Measurements from ENCODE around the gene RET.

The RET gene

DNA sequence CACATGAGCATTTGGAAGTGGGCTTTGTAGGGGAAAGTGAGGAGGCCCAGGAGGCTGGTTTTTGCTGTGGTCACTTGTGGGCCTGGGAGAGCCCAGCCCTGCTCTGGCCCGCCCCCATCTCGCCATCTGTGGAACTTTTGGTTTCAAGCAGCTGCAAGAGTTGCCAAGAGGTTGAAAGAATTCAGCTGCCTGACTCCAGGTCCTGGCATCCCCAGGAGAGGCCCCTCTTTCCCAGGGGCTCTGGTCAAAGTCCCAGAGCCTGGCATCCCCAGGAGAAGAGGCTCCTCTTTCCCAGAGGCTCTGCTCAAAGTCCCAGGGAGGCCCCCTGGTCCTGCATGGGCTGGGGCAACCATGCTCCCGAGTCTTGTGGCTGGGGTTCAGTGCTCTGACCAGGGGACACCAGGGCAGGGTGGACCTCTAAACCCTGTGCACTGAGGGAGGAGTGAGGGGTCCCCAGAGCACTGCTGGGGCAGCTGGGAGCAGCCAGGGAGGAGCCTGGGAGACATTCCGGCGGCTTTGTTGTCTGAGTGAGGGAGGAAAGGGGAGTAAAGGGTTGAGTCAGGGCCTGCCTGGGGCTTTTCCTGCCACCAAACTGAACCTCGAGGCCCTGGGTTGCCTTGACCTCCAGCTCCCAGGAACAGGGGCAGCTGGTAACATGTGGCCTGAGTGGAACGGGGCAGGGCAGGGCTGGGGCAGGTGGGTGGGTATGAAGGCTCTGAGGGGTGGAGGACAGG is 33.6 kb downstream of the RET start:
- DNase-seq: no peak

DNA sequence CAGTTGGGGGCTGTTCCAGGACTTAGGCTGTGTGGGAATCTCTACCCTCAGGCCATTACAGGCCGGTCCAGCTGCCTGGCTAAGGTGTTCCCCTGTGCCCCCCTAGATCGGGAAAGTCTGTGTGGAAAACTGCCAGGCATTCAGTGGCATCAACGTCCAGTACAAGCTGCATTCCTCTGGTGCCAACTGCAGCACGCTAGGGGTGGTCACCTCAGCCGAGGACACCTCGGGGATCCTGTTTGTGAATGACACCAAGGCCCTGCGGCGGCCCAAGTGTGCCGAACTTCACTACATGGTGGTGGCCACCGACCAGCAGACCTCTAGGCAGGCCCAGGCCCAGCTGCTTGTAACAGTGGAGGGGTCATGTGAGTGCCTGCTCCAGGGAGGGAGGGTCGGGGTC is 34.2 kb downstream of the RET start:
- DNase-seq: no peak

DNA sequence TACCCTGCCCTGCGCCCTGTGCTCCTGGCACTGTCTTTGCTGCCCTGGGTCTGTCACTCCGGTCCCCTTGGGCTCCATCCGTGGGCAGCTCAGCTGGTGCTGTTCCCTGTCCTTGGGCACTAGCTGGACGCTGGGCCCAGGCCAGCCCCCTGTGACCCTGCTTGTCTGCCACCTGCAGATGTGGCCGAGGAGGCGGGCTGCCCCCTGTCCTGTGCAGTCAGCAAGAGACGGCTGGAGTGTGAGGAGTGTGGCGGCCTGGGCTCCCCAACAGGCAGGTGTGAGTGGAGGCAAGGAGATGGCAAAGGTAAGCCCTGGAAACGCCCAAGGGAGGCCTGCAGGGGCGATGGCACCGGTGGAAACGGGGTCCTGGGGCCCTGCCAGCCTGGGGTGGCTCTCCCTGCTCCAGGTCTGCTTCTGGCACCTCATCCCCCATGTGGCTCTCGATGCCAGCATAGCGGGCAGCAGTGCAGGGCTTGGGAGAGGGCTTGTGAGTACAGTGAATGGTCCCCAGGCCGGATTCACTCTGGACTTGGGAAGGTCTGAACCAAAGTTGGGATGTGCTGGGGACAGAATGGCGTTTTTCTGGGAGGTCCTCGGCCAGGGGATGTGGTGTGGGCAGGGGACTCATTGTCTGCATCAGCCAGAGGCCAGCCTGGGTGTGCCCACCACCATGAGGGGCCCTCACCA is 35.2 kb downstream of the RET start:
- DNase-seq: no peak

DNA sequence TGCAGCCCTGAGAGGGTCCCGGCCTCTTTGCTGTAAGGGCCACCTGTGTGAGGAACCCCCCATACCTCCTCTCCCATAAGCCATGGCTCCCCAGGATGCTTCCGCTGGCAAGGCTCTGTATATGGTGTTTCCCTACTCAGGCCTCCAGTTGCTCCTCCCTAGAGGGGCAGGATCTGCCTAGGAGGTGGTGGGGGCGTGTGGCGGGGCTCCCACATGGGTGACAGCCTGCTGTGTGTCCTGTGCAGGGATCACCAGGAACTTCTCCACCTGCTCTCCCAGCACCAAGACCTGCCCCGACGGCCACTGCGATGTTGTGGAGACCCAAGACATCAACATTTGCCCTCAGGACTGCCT is 35.7 kb downstream of the RET start:
- no peak for DNase-seq

DNA sequence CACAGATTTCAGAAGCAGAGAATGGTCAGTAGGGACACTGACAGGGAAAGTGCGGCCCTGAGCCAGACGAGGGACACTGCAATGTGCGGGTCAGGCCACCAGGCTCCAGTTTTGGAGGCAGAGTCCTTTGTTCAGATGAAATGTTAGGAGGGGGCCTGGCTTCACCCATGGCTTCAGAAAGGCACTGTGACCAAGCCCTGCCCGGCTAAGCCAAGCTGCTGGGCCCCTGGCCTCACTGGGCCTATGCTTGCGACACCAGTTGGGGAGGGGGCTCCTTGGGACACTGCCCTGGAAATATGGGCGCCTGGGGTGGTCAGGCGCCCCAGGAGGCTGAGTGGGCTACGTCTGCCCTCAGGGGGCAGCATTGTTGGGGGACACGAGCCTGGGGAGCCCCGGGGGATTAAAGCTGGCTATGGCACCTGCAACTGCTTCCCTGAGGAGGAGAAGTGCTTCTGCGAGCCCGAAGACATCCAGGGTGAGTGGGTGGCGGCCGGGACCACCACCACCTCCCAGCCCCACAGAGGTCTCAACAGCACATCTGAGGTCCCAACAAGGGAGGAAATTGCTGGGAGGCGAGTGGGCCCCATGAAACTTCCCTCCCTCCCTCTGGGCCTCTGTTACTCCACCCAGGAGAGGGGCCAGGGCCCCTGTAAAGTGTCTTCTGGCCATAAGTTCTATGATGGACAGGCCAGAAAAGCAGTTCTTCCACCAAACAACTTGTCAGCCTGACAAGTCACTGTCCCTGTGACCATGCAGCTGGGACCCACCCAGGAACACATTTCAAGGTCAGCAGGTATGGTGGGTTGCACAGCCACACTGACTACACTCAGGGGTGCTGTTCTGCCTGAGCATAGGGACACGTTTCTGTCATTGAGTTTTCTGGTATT is 36.6 kb downstream of the RET start:
- no peak for DNase-seq

DNA sequence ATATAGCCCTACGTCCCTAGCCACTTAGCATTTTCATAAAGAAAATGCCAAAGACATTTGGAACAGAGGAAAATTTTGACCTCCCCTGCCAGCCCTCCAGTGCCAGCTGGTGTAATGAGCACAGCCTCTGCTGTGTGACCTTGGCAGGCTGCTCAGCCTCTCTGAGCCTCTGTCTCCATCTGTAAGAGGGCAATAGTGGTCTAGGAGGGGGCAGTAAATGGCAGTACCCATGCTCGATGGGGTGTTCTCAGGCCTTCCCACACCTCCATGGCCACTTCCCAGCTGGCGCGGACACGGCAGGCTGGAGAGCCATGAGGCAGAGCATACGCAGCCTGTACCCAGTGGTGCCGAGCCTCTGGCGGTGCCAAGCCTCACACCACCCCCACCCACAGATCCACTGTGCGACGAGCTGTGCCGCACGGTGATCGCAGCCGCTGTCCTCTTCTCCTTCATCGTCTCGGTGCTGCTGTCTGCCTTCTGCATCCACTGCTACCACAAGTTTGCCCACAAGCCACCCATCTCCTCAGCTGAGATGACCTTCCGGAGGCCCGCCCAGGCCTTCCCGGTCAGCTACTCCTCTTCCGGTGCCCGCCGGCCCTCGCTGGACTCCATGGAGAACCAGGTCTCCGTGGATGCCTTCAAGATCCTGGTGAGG is 37.3 kb downstream of the RET start:
- DNase-seq: no peak

DNA sequence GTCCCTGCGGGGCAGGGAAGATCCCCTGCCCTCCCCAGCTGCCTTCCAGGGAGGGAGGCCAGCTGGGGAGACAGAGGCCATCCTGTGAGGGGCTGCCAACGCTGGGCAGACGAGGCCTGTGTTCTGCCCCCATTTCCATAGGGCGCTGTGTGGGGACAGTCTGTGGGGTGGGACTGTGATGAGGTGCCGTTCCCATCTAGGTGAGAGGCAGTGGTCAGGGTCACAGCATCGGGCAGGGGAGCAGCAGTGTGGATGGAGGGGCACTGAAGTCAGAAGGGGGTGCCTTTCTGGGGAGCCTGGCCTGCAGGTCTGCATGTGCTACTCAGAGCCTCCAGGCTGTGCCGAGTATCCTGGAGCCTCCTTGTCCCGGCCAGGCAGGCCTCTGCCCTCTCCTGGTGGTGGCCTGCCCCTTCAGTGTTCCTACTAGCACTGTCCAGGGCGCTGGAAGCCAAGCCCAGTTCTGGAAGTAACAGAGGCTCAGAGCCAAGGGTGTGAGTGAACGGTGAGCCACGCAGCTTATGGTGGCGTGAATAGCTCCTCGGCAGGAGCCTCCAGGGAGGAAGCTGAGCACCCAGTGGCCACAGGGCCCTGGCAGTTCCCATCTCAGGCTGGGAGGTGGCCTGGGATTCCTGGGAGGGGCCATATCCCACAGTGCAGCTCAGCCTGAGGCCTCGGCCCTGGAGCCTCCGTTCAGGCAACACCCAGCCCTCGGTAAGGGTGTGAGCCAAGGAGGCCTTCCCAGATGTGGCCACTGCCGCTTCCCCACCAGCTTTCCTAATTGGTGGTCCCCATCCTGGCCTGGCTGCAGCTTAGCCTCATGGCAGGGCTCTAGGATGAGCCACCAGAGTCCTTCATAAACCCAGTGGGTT is 38.1 kb downstream of the RET start:
- DNase-seq: no peak

DNA sequence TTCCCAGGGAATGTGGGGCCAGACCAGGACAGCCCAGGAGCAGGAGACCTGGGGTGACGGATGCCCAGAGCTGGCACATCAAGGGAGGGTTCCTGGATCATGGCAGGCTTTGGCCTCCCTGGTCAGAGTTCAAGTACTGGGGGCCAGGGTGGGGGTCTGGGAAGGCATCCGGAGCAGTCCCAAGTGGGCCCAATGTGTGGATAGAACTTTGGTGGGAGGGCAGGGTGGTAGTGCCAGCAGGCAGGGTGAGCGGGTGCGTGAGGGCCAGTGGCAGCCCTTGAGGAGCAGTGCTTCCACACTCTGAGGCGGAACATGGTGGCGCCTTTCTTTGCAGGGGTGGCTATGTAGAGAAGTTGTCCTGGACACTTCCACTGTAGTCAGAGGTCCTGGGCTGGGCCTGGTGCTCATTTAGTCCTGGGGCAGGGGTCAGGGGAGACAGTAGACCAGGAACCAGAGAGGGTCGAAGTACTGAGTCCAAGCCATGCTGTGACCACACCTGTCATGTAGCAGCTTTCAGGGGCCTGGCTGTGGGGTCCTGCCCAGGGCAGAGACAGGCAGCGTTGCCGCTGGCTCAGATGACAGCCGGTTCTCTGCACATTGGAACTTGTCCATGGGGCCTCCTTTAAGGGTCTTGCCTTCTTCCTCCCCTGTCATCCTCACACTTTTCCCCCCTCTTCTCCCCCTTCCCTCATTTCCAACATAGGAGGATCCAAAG is 39.2 kb downstream of the RET start:
- no peak for DNase-seq

DNA sequence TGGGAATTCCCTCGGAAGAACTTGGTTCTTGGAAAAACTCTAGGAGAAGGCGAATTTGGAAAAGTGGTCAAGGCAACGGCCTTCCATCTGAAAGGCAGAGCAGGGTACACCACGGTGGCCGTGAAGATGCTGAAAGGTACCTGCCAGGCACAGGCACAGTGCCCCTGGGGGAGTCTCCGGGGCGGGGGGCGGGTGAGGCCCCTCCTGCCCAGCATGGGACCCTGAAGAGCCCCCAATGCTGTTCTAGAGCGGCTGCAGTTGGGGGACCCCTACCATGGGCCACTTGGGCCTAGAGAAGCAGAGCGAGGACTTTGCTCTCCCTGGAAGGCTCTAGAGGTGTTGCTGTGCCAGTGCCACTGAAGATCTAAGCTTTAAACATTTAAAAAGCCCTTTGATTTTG is 39.7 kb downstream of the RET start:
- no peak for DNase-seq

DNA sequence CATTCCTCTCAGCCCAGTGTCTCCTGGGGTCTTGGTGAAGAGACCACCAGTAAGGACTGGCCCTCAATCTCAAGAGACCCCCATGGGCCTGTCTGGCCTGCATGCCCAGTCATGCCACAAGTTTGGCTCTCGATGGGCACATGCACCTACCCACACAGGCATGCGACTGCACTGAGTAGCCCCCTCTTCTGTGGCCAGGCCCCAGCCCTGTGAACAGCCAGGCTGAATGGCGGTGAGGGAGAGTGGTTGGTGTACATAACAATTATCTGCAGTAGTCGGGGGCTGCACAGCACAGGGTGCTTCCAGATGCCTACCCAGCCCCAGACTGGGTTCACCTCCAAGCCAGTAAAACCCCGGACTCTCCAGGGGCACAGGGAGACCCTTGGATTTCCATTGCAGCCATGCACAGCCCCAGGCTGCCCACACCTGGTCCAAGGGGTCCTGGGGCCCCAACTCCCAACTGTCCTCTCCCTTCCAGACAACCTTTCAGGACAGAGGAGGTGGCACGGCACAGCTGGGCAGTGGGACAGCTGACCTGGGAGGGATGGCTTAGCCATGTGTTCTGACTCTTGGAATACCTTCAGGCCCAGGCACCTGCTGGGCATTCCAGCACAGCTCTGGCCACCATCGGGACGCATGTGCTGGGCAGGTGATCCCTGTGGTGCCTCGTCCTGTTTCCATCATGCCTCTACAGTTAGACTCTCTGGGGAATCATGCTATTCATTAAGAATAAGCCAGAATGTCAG is 40.3 kb downstream of the RET start:
- no peak for DNase-seq

DNA sequence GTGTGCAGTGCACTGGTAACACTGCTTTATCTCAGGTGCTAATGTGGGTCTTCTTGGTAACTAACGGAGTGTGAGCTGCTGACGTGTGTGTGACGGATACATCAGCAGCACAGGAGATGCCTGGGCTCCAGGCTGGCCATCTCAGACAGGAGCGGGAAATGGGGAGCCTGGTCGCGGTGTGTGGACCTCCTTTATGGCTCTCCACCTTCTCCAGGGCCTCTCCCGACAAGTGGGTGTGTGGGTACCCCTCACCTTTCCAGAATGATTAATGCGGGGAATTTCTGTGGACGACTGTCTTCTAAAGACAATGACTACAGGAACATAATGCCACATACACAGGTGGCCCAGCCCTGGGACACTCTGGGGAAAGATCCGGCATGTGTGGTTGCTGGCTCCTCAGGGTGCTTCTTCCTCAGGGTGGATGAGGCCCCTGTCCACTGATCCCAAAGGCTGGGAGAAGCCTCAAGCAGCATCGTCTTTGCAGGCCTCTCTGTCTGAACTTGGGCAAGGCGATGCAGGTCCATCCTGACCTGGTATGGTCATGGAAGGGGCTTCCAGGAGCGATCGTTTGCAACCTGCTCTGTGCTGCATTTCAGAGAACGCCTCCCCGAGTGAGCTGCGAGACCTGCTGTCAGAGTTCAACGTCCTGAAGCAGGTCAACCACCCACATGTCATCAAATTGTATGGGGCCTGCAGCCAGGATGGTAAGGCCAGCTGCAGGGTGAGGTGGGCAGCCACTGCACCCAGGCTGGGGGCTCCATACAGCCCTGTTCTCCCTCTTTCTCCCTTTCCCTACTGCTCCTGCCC is 41.1 kb downstream of the RET start:
- DNase-seq: no peak

DNA sequence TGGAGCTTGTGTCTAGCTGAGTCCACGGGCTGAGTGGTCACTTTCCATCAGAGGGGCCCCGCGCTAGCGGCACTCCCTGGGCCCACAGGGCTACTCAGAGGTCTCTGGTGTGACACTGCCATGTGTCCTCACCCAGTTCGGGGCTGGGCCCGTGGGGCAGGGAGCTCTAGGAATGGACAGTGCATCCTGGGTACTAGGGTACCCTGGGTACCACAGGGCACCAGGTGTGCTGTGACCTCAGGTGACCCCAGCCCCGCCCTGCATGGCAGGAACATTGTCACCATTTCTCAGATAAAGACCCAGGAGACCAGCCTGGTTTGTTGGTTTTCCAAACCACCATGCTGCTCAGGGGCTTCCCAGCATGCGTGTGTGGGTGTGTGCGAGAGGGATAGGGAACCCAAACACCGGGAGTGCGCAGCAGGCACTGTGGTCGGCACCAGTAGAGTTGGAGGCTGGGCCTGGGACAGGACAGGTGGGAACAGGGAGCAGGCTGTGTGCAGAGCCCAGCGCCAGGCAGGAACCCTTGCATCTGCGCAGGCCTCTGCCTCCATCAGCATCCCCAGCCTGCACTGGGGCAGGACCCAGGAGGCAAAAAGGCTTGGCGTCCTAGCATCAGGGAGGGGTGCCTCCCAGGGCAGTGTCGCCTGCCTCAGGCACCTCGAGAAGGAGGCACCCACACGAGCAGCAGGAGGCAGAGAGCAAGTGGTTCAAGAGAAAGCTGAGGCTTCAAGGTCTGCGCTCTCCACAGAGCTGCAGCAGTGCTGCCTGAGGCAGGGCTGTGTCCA is 42.0 kb downstream of the RET start:
- DNase-seq: no peak

DNA sequence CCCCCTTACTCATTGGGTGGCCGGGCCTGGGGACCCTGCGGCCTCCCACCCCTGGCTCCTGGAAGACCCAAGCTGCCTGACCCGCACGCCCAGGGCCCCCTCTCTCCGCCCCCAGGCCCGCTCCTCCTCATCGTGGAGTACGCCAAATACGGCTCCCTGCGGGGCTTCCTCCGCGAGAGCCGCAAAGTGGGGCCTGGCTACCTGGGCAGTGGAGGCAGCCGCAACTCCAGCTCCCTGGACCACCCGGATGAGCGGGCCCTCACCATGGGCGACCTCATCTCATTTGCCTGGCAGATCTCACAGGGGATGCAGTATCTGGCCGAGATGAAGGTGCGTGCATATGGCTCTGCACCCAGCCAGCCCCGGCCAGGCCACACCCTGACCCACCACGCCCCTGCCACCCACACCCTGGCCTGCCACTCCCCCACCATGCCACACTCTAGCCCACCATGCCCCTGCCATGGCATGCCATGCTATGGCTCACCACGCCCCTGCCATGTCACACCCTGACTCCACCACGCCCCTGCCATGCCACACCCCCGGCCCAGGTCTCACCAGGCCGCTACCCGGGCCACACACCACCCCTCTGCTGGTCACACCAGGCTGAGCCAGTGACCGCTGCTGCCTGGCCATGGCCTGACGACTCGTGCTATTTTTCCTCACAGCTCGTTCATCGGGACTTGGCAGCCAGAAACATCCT is 42.7 kb downstream of the RET start:
- no peak for DNase-seq

DNA sequence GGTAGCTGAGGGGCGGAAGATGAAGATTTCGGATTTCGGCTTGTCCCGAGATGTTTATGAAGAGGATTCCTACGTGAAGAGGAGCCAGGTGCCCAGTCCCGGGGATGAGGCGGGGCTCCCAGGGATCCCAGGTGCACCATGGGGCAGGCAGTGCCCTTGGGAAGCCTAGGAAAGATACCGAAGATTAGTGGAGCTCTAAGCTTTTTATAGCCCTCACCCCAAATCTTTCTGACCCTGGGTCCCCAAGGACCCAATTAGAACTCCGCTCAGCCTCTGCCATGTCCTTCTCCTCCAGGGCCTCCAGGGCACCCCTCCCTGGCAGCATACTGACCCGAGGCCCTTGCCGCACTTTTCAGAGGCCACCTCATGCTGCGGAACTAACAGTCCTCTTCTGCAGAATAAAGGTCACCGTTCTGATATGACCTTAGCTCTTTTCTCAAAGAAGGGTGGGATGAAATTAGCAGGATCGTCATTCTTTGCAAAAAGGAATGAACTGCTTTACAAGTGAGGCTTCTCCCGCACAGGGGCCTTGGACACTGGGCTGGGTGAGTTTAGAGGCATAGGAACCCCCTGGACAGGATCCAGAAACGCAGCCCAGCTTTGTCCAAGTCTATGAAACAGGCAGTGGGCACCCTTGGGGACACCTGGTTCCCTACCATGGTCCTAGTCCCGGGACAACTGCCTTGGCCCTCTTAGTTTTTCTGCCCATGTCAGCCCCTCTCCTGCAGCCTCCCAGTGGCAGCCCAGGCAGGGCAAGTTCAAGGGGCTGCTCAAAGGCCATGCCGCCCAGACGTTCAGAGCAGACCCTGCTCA is 43.5 kb downstream of the RET start:
- no peak for DNase-seq

DNA sequence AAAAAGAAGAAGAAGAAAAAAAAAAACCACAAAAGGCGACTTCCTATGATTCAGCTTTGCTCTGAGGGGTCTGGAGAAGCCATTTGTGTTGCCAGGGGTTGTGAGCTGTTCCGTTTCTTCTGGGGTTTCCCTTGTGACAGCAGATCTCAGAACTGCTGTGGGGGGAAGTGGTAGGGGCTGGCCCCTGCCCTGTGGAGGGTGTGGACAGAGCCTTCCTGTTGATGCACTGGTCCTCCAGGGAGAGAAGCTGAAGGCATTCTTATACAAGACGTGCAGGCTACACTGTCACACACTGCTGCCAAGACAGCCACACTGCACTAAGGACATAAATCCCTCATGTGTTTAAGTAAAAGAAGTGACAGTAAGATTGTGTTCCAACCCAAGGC is 44.1 kb downstream of the RET start:
- DNase-seq: peak; percentile 71

DNA sequence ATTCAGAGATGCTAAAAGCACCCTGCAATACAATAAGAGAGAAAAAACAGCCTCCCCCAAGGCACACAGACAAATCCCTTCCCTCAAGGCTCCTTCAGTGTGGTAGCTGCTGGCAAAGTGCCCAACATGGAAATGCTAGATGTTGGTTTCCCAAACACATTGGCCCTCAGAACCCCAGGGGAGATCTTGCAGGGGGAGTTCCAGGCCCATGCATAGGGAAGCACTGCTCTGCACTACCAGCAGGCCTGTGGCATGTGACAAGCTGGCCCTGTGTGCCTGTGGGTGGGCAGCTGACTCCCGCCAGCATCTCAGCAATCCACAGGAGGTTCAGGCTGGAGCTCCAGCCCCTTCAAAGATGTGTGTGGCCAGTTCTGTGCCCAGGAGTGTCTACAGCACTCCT is 44.6 kb downstream of the RET start:
- peak; percentile 20 for DNase-seq

DNA sequence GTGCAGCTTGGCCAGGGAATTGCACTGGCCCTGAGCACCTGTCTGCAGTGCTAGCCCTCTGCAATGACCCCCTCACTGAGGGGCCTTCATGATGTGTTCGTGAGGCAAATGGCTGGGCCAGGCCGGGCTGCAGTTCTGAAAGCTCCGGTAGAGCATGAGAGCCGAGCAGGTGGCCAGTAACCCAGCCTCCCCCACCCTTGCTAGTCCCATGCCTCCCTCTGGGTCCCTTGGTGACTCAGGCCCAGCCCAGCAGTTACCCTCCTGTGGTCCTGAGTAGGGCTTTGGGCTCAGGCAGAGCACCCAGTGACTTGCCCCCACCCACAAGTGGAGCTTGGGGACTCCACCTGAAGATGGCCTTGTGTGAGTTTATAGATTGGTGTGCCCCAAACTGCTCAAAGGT is 45.2 kb downstream of the RET start:
- no peak for DNase-seq

DNA sequence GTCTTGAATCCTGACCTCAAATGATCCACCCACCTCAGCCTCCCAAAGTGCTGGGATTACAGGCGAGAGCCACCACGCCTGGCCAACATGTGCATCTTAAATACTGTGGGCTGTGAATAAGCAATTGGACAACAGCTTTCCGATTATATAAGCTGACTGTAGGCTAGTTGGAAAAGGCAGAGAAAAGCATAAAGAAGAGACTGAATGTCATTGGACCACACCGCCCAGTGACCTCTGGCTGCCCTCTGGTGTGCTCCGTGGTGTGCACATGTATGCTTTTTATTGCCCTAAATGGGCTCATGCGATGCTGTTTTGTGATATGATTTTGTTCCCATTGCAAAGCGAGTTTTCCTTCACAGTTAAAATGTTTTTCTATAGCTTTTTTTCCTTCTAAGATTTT is 46.0 kb downstream of the RET start:
- no peak for DNase-seq
